Kidney (tissue), 14 donors: ENCODE measurements around the gene VWF. TPM values are rescaled to one million over a fixed set of nuclear protein-coding genes. Genes with fewer than 3 reads are reported as not detected.
A peak's percentile ranks its signal among the peaks of the same experiment; 100 is the strongest.

ENCODE experiments used
- DNase-seq, 5 donors: peaks; one replicate each; pipeline ENCODE4 v3.0.0-alpha.2; 2013 to 2020
- FAIRE-seq: peaks from 2 replicates; lab custom pipeline; 2012; peaks lifted over from hg19 to GRCh38; lab: Jason Lieb, UNC
- H3K27ac ChIP-seq, 2 donors: one replicate each; pipeline ENCODE4 v1.7.0; 2013; ENCODE audit warnings: low read depth in 2 of 2, low read length in 2 of 2, inconsistent platforms in 1 of 2
- H3K27me3 ChIP-seq: one replicate; pipeline ENCODE4 v1.7.1; 2013; ENCODE audit warnings: low read length, inconsistent platforms; ENCODE audit not compliant: control insufficient read depth, insufficient read depth
- H3K36me3 ChIP-seq, 3 donors: one replicate each; pipeline versions ENCODE4 v1.7.0 to v1.7.1; 2013; ENCODE audit warnings: low read length in 3 of 3, control low read depth in 1 of 3, inconsistent platforms in 1 of 3; ENCODE audit not compliant: insufficient read depth in 3 of 3, control insufficient read depth in 2 of 3
- H3K4me1 ChIP-seq, 3 donors: one replicate each; pipeline versions ENCODE4 v1.7.0 to v1.7.1; 2013; ENCODE audit warnings: low read length in 3 of 3, inconsistent platforms in 1 of 3, low read depth in 1 of 3; ENCODE audit not compliant: control insufficient read depth in 2 of 3, insufficient read depth in 2 of 3
- H3K4me3 ChIP-seq, 3 donors: one replicate each; pipeline versions ENCODE4 v1.7.0 to v1.8.1; 2013; ENCODE audit warnings: low read length in 3 of 3, control low read depth in 1 of 3, inconsistent platforms in 1 of 3
- H3K9ac ChIP-seq, 3 donors: one replicate each; pipeline versions ENCODE4 v1.7.0 to v1.7.1; 2013; ENCODE audit warnings: low read length in 3 of 3, control low read depth in 1 of 3, inconsistent platforms in 1 of 3
- H3K9me3 ChIP-seq, 3 donors: one replicate each; pipeline versions ENCODE4 v1.7.0 to v1.7.1; 2013; ENCODE audit warnings: low read length in 3 of 3, control low read depth in 1 of 3, inconsistent platforms in 1 of 3; ENCODE audit not compliant: control insufficient read depth in 2 of 3, insufficient read depth in 1 of 3
- CTCF ChIP-seq: IDR thresholded peaks from 3 replicates; pipeline ENCODE4 v1.5.1; 2012; ENCODE audit warnings: mild to moderate bottlenecking, moderate library complexity, borderline replicate concordance; ENCODE audit not compliant: insufficient read depth; ENCODE audit errors: extremely low read depth
- intact Hi-C: fragments of 100-400 bp; cut with DNase I; formaldehyde crosslinking; loops from one replicate; pipeline ENCODE4 v1.11.1; 2022
- polyA plus RNA-seq: library from polyadenylated mRNA; stranded (reverse); fragments of 350-450 nt; fragmentation: Illumina TruSeq; extraction: RNeasy Lipid Tissue Mini Kit (QIAGEN cat#74804); gene quantifications from one replicate; pipeline ENCODE4 v1.2.3, GENCODE V29; 2014; ENCODE audit warnings: low read depth, low replicate concordance; ENCODE audit not compliant: insufficient read depth
- total RNA-seq: library from RNA; stranded (reverse); fragmentation: NEBNext Ultra II Directional; extraction: Animal tissue kit (Norgen Biotek cat#: 25700); gene quantifications from one replicate; pipeline ENCODE4 v1.2.1, GENCODE V29; 2021
- donor health status: control.
- donor health status: control.
- donor health status: control.
- donor health status: control.
- donor health status: control.
- donor health status: DM: yes; HTN: yes; CAD: no.
- donor health status: Normal renal cell carcinoma (clear cell type).

VWF gene
- total and polyA plus RNA-seq, 2 donors from 2014 or later = 9.6 to 183 TPM

- no peak overlapping the region for H3K9ac ChIP-seq
- no peaks in the 10 kb centered on the region for H3K9me3 ChIP-seq
- TF ChIP-seq CTCF = no peak
- H3K4me3 ChIP-seq = no peak overlapping the region
- H3K4me1 ChIP-seq = peaks cover 0 to 4% (median 0%) of the 10 kb centered on the region in 3 donors
- no peak overlapping the region for H3K27ac ChIP-seq
- no peaks in the 10 kb centered on the region for H3K27me3 ChIP-seq
- H3K36me3 ChIP-seq = no peaks in the 10 kb centered on the region
- intact Hi-C loops = no loop called here
- FAIRE-seq = no peak
- DNase-seq = peak in 2 of 5 donors; percentile 38 to 45
Observed at GRCh38 chr12:6118891-6119568, 5.4 kb downstream of the VWF start.

GRCh38 chr12:6116471-6117021 is 7.9 kb downstream of the VWF start:
- DNase-seq (peak in 1 of 5 donors; percentile 31), FAIRE-seq (no peak)
- intact Hi-C loops = no loop called here
- no peak overlapping the region for H3K9ac ChIP-seq
- no peak overlapping the region for H3K4me3 ChIP-seq
- no peaks in the 10 kb centered on the region for H3K9me3 ChIP-seq
- H3K36me3 ChIP-seq = no peaks in the 10 kb centered on the region
- H3K27me3 ChIP-seq = no peaks in the 10 kb centered on the region
- no peak for TF ChIP-seq CTCF
- peak overlapping the region in 1 of 2 donors; percentile 13 for H3K27ac ChIP-seq
- no peaks in the 10 kb centered on the region for H3K4me1 ChIP-seq

GRCh38 chr12:6115389-6115788 is 9.1 kb downstream of the VWF start:
- DNase-seq (peak in 1 of 5 donors; percentile 9), FAIRE-seq (no peak)
- no peaks in the 10 kb centered on the region for H3K27me3 ChIP-seq
- no peaks in the 10 kb centered on the region for H3K9me3 ChIP-seq
- H3K4me1 ChIP-seq = no peaks in the 10 kb centered on the region
- no peak overlapping the region for H3K9ac ChIP-seq
- no peak for TF ChIP-seq CTCF
- H3K27ac ChIP-seq = no peak overlapping the region
- intact Hi-C loops = no loop called here
- H3K4me3 ChIP-seq = no peak overlapping the region
- H3K36me3 ChIP-seq = no peaks in the 10 kb centered on the region
